GM21515 (cell line): ENCODE data around the gene KRT13.

Experiments
- ATAC-seq: cut with Tn5 transposase; IDR thresholded peaks from one replicate; pipeline ENCODE4 v1.9.1; 2021; ENCODE audit not compliant: unreplicated experiment

Gene KRT13

GRCh38 chr17:41475421-41475820, 30.0 kb downstream of the KRT13 start:
- no peak for ATAC-seq

- ATAC-seq, result no peak
These were observed 30.5 kb downstream of the KRT13 start for GRCh38 chr17:41474863-41475262.

- ATAC-seq, result no peak
These were observed 37.1 kb downstream of the KRT13 start for GRCh38 chr17:41468346-41468745.

GRCh38 chr17:41467561-41467960, 37.9 kb downstream of the KRT13 start:
- no peak for ATAC-seq

- ATAC-seq, result no peak
These were observed 38.4 kb downstream of the KRT13 start, which contains the start of gene KRT32 for GRCh38 chr17:41466988-41467387. TSS of gene KRT32 (minus strand) at chr17:41467386. CDS start at chr17:41467325, 61 bp downstream.

- no peak for ATAC-seq
These were observed 40.7 kb downstream of the KRT13 start for GRCh38 chr17:41464682-41465081.

- no peak for ATAC-seq
These were observed 41.2 kb downstream of the KRT13 start for GRCh38 chr17:41464173-41464572.

GRCh38 chr17:41463746-41464145, 41.7 kb downstream of the KRT13 start:
- ATAC-seq, result no peak

GRCh38 chr17:41462705-41463104, 42.7 kb downstream of the KRT13 start:
- ATAC-seq, result no peak

GRCh38 chr17:41457676-41458075, 47.7 kb downstream of the KRT13 start:
- no peak for ATAC-seq

GRCh38 chr17:41456204-41456603, 49.2 kb downstream of the KRT13 start:
- no peak for ATAC-seq

GRCh38 chr17:41455236-41455635, 50.2 kb downstream of the KRT13 start:
- no peak for ATAC-seq

GRCh38 chr17:41453066-41453465, 52.3 kb downstream of the KRT13 start:
- ATAC-seq, result no peak

GRCh38 chr17:41452281-41452680, 53.1 kb downstream of the KRT13 start:
- no peak for ATAC-seq

GRCh38 chr17:41451154-41451728, 54.2 kb downstream of the KRT13 start:
- ATAC-seq, result no peak
